ENCODE results near the gene PNO1.

Gene PNO1

GRCh38 chr2:68218343-68218901 is 60.7 kb downstream of the PNO1 start:
- DNase-seq (ENCODE audit: low read depth) = no peak
- TF ChIP-seq, protein P1, sequence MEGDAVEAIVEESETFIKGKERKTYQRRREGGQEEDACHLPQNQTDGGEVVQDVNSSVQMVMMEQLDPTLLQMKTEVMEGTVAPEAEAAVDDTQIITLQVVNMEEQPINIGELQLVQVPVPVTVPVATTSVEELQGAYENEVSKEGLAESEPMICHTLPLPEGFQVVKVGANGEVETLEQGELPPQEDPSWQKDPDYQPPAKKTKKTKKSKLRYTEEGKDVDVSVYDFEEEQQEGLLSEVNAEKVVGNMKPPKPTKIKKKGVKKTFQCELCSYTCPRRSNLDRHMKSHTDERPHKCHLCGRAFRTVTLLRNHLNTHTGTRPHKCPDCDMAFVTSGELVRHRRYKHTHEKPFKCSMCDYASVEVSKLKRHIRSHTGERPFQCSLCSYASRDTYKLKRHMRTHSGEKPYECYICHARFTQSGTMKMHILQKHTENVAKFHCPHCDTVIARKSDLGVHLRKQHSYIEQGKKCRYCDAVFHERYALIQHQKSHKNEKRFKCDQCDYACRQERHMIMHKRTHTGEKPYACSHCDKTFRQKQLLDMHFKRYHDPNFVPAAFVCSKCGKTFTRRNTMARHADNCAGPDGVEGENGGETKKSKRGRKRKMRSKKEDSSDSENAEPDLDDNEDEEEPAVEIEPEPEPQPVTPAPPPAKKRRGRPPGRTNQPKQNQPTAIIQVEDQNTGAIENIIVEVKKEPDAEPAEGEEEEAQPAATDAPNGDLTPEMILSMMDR (conservative IDR thresholded peaks at IDR 0.05; ENCODE audit: low read depth, low read length) = no peak
- H3K4me3 ChIP-seq (ENCODE audit: low read depth, low read length) = no peak overlapping the region

DNA sequence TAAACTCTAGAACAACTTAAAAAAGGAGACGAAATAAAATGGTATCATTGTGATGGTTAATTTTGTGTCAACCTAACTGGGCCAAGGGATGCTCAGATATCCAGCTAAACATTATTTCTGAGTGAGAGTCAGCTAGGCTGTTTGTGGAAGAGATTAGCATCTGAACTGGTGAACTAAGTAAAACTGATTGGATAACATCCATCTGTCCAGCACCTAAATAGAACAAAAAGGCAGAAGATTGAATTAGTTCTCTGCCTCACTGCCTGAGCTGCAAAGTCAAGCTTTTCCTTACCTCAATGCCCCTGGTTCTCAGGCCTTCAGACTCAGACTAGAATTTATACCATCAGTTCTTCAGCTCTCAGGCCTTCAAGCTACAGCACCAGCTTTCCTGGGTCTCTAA is 64.6 kb downstream of the PNO1 start:
- no peak overlapping the region for H3K4me3 ChIP-seq (ENCODE audit: low read depth, low read length)
- DNase-seq (ENCODE audit: low read depth) = no peak

DNA sequence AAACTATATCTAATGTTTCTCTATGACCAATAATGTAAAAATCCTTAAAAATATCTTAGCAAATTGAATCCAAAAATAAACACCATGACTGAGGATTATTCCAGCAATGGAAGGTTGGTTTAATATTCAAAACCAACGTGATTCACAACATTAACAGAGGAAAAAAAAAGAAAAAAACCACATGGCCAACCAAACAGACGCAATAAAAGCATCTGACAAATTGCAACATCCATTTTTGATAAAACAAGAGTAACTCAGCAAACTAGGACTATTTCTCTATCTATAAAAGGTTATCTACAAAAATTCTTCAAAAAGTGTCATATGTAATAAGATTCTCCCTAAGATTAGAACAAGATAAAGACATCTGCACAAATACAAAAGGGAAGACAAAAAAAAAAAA is 65.7 kb downstream of the PNO1 start:
- DNase-seq (ENCODE audit: low read depth) = peak; percentile 35
- TF ChIP-seq, protein P1 (conservative IDR thresholded peaks at IDR 0.05; ENCODE audit: low read depth, low read length) = no peak
- no peak overlapping the region for H3K4me3 ChIP-seq (ENCODE audit: low read depth, low read length)

More for the DNA sequence above, 64.6 kb downstream of the PNO1 start:
- TF ChIP-seq, protein P1 (conservative IDR thresholded peaks at IDR 0.05; ENCODE audit: low read depth, low read length) = no peak

GRCh38 chr2:68225119-68225632 is 67.5 kb downstream of the PNO1 start:
- no peak overlapping the region for H3K4me3 ChIP-seq (ENCODE audit: low read depth, low read length)
- DNase-seq (ENCODE audit: low read depth) = peak; percentile 65
- TF ChIP-seq, protein P1 (conservative IDR thresholded peaks at IDR 0.05; ENCODE audit: low read depth, low read length) = peak; percentile 46

Measured in choroid plexus epithelial cell (primary cell).